Panc1 (cell line): ENCODE data around the gene RBFA.

Source experiments
- POLR2AphosphoS5 ChIP-seq: IDR thresholded peaks from 2 replicates; pipeline ENCODE4 v1.6.1; 2012; ENCODE audit warnings: mild to moderate bottlenecking, low read depth, low read length, moderate library complexity
- TF ChIP-seq, protein P1 (sequence below): fragments of 450-650 bp; IDR thresholded peaks from 2 replicates; pipeline ENCODE4 v1.5.1; 2017; ENCODE audit warnings: mild to moderate bottlenecking
- TF ChIP-seq, protein P2 (sequence below), 2 experiments: IDR thresholded peaks; 2 replicates each; pipeline ENCODE4 v1.6.1; 2011 to 2012; ENCODE audit warnings: low read depth in 2 of 2, control low read depth in 1 of 2, low read length in 1 of 2, mild to moderate bottlenecking in 1 of 2, moderate library complexity in 1 of 2; ENCODE audit not compliant: insufficient read depth in 1 of 2

DNA sequence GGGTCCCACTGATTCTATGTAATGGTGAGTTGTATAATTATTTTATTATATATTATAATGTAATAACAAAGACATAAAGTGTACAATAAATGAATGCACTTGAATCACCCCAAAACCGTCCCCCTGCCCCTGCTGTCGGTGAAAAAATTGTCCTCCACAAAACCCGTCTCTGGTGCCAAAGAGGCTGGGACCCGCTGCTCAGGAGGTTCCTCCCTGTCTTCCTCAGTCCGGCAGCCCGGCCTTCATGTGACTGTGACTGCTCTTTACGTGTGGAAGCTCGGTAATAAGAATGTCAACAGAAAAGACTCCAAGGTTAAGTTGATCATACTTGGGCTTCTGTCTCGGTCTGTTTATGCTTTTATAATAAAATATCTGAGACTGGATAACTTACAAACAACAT lies 42.1 kb downstream of the RBFA start:
- TF ChIP-seq, protein P1, sequence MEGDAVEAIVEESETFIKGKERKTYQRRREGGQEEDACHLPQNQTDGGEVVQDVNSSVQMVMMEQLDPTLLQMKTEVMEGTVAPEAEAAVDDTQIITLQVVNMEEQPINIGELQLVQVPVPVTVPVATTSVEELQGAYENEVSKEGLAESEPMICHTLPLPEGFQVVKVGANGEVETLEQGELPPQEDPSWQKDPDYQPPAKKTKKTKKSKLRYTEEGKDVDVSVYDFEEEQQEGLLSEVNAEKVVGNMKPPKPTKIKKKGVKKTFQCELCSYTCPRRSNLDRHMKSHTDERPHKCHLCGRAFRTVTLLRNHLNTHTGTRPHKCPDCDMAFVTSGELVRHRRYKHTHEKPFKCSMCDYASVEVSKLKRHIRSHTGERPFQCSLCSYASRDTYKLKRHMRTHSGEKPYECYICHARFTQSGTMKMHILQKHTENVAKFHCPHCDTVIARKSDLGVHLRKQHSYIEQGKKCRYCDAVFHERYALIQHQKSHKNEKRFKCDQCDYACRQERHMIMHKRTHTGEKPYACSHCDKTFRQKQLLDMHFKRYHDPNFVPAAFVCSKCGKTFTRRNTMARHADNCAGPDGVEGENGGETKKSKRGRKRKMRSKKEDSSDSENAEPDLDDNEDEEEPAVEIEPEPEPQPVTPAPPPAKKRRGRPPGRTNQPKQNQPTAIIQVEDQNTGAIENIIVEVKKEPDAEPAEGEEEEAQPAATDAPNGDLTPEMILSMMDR: no peak
- no peak for TF ChIP-seq POLR2AphosphoS5
- TF ChIP-seq, protein P2, sequence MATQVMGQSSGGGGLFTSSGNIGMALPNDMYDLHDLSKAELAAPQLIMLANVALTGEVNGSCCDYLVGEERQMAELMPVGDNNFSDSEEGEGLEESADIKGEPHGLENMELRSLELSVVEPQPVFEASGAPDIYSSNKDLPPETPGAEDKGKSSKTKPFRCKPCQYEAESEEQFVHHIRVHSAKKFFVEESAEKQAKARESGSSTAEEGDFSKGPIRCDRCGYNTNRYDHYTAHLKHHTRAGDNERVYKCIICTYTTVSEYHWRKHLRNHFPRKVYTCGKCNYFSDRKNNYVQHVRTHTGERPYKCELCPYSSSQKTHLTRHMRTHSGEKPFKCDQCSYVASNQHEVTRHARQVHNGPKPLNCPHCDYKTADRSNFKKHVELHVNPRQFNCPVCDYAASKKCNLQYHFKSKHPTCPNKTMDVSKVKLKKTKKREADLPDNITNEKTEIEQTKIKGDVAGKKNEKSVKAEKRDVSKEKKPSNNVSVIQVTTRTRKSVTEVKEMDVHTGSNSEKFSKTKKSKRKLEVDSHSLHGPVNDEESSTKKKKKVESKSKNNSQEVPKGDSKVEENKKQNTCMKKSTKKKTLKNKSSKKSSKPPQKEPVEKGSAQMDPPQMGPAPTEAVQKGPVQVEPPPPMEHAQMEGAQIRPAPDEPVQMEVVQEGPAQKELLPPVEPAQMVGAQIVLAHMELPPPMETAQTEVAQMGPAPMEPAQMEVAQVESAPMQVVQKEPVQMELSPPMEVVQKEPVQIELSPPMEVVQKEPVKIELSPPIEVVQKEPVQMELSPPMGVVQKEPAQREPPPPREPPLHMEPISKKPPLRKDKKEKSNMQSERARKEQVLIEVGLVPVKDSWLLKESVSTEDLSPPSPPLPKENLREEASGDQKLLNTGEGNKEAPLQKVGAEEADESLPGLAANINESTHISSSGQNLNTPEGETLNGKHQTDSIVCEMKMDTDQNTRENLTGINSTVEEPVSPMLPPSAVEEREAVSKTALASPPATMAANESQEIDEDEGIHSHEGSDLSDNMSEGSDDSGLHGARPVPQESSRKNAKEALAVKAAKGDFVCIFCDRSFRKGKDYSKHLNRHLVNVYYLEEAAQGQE (IDR thresholded peaks at IDR 0.05; ENCODE audit: insufficient read depth in 1 of 2, low read depth in 2 of 2, low read length in 1 of 2): no peak
